GM19193 (cell line): ENCODE data around the gene BLCAP.

Source experiments
- POLR2A ChIP-seq: IDR thresholded peaks from 4 replicates; pipeline ENCODE4 v1.6.1; 2011; ENCODE audit not compliant: insufficient read depth, insufficient read length; ENCODE audit errors: extremely low read depth

BLCAP gene

DNA sequence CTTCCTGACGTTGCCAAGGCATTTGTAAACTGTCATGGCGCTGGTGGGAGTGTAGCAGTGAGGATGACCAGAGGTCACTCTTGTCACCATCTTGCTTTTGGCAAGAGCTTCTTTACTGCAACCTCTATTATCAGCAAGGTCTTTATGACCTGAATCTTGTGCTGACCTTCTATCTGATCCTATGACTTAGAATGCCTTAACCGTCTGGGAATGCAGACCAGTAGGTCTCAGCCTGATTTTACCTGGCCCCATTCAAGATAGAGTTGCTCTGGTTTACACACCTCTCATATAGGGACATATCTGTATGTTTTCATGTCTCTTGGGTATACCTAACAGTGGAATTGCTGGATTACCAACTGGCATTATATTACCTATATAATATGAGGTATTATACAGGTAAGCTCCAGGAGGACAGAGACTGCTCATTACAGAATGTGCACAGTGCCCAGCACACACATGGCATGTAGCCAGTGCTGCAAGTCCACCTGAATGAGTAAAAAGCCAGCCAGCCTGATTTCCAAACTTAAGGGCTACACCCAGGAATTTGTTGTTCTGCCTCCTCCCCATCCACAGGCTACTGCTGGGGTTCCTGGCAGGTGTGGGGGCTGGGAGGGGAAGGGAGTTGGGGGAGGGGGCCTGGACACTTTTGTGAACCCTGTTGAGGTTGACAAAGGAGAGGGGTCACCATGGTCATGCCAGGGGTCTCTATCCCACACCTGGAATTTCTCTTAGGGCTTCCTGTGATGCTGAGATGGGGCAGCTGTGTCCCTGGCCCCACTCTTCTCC, 35.2 kb upstream of the BLCAP start:
- TF ChIP-seq POLR2A = no peak

DNA sequence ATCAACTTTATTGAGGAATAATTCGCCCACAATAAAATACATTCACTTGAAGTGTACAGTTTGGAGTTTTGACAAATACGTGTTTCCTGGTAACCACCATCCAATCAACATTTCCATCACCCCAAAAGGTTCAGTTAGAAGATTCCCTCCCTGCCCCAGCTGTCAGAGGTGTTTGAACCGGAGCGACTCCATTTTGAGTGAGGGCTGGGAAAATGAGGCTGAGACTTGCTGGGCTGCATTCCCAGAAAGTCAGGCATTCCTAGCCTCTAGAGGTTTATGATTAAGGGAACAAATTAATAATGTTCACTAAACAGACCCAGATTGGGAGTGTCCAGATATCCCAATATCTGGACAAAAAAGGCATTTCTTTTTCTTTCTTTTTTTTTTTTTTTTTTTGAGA, 33.0 kb upstream of the BLCAP start:
- no peak for TF ChIP-seq POLR2A

DNA sequence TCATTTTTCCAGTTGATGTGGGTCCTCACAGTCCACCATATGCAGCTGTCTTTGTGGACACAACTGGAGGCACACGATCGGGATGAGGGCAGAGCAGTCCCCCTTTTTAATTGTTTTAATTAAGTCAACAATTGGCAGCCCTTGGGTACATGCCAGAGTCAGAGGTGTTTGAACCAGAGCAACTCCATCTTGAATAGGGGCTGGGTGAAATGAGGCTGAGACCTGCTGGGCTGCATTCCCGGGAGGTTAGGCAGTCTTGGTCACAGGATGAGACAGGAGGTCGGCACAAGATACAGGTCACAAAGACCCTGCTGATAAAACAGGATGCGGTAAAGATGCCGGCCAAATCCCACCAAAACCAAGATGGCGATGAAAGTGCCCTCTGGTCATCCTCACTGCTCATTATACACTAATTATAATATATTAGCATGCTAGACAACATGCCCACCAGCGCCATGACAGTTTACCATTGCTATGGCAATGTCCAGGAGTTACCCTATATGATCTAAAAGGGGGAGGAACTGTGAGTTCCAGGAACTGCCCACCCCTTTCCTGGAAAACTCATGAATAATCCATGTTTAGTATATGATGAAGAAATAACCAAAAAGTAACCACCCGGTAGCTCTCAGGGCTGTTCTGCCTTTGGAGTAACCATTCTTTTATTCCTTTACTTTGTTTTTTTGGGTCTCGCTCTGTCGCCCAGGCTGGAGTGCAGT, 31.8 kb upstream of the BLCAP start:
- TF ChIP-seq POLR2A = no peak

DNA sequence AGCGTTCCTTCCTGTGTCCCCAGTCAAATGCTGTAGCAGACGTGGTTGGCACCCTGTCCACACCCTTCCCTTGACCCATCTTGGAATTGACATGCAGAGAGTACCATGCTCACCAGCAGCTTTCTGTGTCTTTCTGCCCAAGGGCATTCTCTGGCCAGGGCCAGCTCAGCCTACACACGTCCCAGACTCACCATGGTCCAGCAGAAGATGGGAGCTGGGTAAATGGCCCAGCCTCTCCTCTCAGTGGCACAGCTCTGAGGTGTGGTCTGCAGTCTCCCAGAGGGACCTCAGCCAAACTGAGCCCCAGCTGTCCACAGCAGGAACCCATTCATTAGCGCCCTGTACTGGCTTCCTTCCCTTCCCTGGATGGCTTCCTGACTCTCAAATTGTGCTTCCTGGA, 31.1 kb upstream of the BLCAP start:
- TF ChIP-seq POLR2A = no peak

DNA sequence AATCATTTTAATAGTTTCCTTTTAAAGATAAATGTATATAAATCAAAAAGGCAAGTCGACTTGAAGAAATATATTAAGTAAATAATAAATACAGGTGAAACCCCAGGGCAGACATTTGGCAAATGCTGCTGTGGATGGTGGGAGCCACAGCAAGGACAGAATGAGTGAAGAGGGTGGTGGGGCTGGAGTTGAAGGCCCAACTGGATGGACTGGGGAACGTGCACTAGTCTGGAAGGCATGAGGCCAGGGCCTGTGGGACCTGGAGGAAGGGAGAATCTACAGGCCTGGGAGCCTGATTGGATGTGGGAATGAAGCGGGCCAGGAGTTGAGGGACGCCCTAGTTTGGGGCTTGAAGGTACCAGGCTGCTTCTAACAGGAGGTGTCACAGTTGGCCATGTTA, 30.6 kb upstream of the BLCAP start:
- no peak for TF ChIP-seq POLR2A

DNA sequence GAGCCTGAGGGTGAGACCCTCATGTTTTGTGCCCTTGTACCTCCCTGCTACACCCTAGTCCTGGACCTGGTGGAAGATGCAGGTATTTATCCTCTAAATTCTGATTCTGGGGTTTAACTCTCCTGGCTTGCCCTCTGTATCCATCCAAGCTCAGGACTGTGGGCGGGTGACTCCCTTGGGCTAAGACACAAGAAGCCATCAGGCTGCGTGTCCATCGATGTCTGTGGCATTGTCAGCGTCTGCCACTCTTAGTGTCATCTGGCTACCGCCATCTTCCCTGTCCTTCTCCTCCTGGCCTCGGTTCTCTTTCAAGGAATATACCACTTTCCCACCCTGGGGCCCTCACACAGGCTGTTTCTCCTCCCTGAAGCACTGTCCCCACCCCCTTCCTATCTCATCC, 28.9 kb upstream of the BLCAP start:
- TF ChIP-seq POLR2A = no peak

DNA sequence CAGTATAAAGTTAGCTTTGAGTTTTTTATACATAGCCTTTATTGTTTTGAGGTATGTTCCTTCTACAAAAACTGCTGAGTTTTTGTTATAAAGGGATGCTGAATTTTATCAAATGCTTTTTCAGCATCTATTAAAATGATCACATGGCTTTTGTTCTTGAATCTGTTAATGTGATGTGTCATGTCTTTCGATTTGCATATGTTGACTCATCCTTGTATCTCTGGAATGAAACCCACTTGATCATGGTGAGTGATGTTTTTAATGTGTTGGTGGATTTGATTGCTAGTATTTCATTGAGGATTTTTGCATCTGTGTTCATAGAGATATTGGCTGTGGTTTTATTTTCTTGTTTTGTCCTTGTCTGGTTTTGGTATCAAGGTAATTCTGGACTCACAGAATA, 24.7 kb upstream of the BLCAP start:
- TF ChIP-seq POLR2A = no peak

DNA sequence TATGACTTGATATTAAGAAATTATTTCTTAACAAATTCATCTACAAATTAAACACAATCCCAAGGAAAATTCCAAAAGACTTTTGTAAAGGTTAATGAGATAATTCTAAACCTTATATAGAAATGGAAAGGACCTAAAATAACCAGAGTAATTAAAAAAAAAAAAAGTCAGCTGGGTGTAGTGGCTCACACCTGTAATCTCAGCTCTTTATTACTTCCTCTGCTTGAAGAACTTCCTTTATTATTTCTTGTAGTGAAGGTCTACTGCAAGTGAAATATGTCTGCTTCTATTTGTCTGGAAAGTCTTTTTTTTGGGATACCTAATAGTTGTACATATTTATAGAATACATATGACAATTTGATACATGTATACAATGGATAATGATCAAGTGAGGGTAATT, 20.2 kb upstream of the BLCAP start:
- TF ChIP-seq POLR2A = no peak

DNA sequence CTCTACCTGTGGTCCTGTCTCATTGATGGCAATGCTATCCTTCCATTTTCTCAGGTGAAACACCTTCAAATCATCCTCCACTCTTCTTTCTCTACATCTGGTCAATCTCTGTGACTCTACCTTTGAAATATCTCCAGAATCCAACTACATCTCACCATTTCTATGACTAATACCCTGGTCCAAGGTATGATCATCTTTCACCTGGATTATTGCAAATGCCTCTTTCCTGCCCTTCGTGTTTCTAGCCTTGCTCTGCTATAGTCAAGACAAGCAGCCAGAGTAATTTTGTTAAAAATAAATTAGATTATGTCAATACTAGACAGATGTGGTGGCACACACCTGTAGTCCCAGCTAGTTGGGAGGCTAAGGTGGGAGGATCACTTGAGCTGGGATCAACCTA, 17.8 kb upstream of the BLCAP start:
- TF ChIP-seq POLR2A = no peak

DNA sequence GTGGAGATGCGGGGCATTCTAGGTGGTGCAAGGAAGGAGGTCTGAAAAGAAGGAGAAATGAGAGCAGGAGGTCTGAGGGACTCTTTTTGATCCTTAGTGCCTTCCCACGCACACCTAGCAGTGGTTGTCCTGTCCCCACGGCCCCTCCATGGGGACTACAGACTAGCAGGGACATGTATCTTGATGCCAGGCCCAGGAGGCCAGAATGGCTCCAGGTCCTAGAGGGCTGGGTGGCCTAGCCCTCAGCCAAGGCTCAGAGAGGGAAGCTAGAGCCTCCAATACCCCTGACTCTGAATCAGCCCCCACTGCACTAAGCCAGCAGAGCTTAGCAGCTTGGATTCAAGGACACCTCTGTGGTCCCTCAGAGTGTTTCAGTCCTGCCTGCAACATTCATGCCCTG, 16.7 kb upstream of the BLCAP start:
- no peak for TF ChIP-seq POLR2A

DNA sequence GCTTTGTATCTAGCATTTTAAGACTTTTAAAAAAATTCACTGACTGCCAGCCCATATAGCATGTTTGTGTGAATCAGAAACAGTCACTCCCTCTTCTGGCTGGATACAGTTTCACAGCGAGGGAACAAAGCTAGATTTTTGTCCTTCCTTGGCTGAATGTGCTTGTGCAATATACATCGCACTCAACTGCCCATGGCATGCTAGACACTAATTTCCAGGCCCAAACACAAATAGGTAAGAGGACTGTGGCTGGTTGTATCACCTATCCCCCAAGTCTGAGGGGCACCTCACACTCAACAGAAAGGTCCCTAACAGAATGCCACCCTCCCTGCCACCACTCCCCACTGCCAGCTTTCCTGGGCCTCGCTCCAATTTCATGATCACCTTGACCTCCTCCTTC, 16.2 kb upstream of the BLCAP start:
- TF ChIP-seq POLR2A = no peak

DNA sequence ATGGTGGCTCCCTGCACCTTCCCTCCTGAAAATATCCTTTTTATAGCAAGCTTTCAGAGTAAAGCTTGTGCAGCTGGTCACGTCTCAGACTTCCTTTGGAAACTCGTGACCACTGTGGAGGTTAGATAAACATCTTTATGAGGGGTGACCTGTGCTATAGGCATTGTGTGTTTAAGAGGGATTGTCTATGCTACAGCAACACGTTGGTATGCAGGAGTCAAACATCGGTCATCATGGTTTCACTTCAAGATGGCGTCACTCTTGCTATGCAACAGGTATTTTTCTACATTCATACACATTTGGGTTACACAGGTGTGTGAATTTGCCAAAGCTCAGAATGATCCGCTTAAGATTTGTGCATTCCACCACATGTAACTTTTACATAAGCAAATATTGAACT, 14.6 kb upstream of the BLCAP start:
- TF ChIP-seq POLR2A = no peak

DNA sequence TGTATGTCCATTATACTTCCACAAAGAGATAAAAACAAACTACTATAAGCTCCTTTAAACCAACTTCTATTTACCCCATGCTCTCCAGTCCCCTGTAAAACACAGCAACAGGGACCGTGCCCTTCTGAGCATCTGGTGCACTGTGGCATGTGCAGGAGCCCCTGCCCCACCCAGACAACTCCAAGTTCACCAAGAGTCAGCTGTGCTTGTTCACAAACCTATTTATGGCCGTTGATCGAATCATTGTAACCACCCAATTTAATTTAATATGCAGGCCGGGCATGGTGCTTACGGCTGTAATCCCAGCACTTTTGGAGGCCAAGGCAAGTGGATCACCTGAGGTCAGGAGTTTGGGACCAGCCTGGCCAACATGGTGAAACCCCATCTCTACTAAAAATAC, 13.7 kb upstream of the BLCAP start:
- no peak for TF ChIP-seq POLR2A

DNA sequence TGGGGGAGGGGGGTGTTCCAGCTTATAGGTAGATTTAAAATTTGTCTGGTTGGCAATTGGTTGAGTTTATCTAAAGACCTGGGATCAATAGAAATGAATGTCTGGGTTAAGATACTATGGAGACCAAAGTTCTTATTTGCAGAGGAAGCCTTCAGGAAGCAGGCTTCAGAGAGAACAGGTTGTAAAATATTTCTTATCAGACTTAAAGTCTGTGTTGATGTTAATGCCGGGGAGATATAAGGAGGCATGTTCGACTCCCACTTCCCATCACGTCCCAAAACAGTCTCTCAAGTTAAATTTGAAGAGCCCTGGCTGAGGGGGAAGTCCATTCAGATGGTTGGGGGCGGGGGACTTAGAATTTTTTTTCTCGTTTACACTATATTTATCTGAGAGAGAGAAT, 12.3 kb upstream of the BLCAP start:
- no peak for TF ChIP-seq POLR2A

DNA sequence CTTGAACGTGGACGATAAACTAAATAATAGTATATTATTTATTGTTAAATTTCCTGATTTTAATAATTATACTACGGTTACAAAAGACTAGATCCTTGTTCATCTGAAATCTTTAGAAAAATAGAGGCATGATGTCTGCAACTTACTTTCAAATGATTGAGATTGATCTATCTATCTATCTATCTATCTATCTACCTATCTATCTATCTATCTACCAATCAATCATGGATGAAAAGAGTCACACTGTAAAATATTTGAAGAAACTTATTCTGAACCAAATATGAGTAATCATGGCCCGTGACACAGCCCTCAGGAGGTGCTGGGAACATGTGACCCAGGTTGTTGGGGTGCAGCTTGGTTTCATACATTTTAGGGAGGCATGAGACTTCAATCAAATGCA, 11.7 kb upstream of the BLCAP start:
- no peak for TF ChIP-seq POLR2A

DNA sequence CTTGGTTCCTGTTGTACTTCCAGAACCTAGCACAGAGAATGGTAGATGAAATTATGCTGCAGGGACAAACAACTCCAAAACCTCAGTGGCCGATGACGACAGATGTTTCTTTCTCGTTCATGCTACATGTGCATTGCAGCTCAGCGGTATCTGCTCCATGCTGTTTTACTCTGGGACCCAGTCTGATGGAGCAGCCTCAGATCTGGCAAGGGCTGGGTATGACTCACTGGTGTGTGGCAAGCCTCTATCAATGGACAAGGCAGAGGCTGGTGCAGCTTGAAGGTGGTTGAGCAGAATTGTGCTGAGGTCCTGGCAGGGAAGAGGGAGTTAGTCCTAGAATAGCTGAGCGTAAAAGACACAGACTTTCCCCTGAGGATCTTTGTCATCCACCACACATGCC, 10.3 kb upstream of the BLCAP start:
- TF ChIP-seq POLR2A = no peak
